ENCODE data around the gene ILF3. TPM values are rescaled to one million over a fixed set of nuclear protein-coding genes. Genes with fewer than 3 reads are reported as not detected.

Gene ILF3
- total RNA-seq, 1 donor from 2014 or later: 588 TPM

- Mint-ChIP-seq H3K27me3 (no peaks in the 10 kb centered on the region), H3K36me3 (ENCODE audit: low read depth) (peaks cover 60% of the 10 kb centered on the region), H3K27ac (no peak overlapping the region), H3K4me3 (no peak overlapping the region), H3K9me3 (no peaks in the 10 kb centered on the region), H3K4me1 (peaks cover 10% of the 10 kb centered on the region)
- no peak for DNase-seq
- intact Hi-C loops (cut with micrococcal nuclease): no loop called here
Observed at GRCh38 chr19:10634430-10634829, 19.7 kb upstream of the ILF3 start.

- intact Hi-C loops (cut with micrococcal nuclease): no loop called here
- Mint-ChIP-seq H3K36me3 (ENCODE audit: low read depth) (peaks cover 62% of the 10 kb centered on the region), H3K4me3 (no peak overlapping the region), H3K4me1 (peaks cover 10% of the 10 kb centered on the region), H3K9me3 (no peaks in the 10 kb centered on the region), H3K27ac (no peak overlapping the region), H3K27me3 (no peaks in the 10 kb centered on the region)
- DNase-seq: no peak
Observed at GRCh38 chr19:10634963-10635362, 19.2 kb upstream of the ILF3 start.

GRCh38 chr19:10636304-10636972 lies 17.7 kb upstream of the ILF3 start:
- H3K36me3 Mint-ChIP-seq (ENCODE audit: low read depth): peaks cover 63% of the 10 kb centered on the region

GRCh38 chr19:10637894-10638293 lies 16.3 kb upstream of the ILF3 start:
- DNase-seq: no peak
- peaks cover 66% of the 10 kb centered on the region for H3K36me3 Mint-ChIP-seq (ENCODE audit: low read depth)
- peaks cover 17% of the 10 kb centered on the region for H3K4me1 Mint-ChIP-seq
- no peaks in the 10 kb centered on the region for H3K9me3 Mint-ChIP-seq
- no peaks in the 10 kb centered on the region for H3K27me3 Mint-ChIP-seq
- H3K27ac Mint-ChIP-seq: peak overlapping the region; percentile 38
- H3K4me3 Mint-ChIP-seq: no peak overlapping the region
- intact Hi-C loops (cut with micrococcal nuclease): no loop called here

More at GRCh38 chr19:10636304-10636972, 17.7 kb upstream of the ILF3 start:
- no peaks in the 10 kb centered on the region for H3K27me3 Mint-ChIP-seq
- DNase-seq: no peak
- intact Hi-C loops (cut with micrococcal nuclease): no loop called here
- H3K9me3 Mint-ChIP-seq: no peaks in the 10 kb centered on the region
- no peak overlapping the region for H3K4me3 Mint-ChIP-seq
- H3K4me1 Mint-ChIP-seq: peaks cover 12% of the 10 kb centered on the region
- H3K27ac Mint-ChIP-seq: no peak overlapping the region

- no peaks in the 10 kb centered on the region for H3K9me3 Mint-ChIP-seq
- H3K4me3 Mint-ChIP-seq: no peak overlapping the region
- intact Hi-C loops (cut with micrococcal nuclease): no loop called here
- H3K27ac Mint-ChIP-seq: no peak overlapping the region
- peaks cover 33% of the 10 kb centered on the region for H3K4me1 Mint-ChIP-seq
- H3K27me3 Mint-ChIP-seq: no peaks in the 10 kb centered on the region
- DNase-seq: no peak
- peaks cover 58% of the 10 kb centered on the region for H3K36me3 Mint-ChIP-seq (ENCODE audit: low read depth)
Observed at GRCh38 chr19:10639836-10640235, 14.3 kb upstream of the ILF3 start.

GRCh38 chr19:10640361-10640760 lies 13.8 kb upstream of the ILF3 start:
- no peaks in the 10 kb centered on the region for H3K9me3 Mint-ChIP-seq
- H3K4me1 Mint-ChIP-seq: peaks cover 33% of the 10 kb centered on the region
- H3K36me3 Mint-ChIP-seq (ENCODE audit: low read depth): peaks cover 53% of the 10 kb centered on the region
- intact Hi-C loops (cut with micrococcal nuclease): no loop called here
- no peak for DNase-seq
- H3K27ac Mint-ChIP-seq: peak overlapping the region; percentile 29
- H3K27me3 Mint-ChIP-seq: no peaks in the 10 kb centered on the region
- no peak overlapping the region for H3K4me3 Mint-ChIP-seq

- no peak for DNase-seq
- H3K27me3 Mint-ChIP-seq: no peaks in the 10 kb centered on the region
- intact Hi-C loops (cut with micrococcal nuclease): no loop called here
- peaks cover 47% of the 10 kb centered on the region for H3K36me3 Mint-ChIP-seq (ENCODE audit: low read depth)
- H3K4me3 Mint-ChIP-seq: no peak overlapping the region
- peaks cover 33% of the 10 kb centered on the region for H3K4me1 Mint-ChIP-seq
- H3K9me3 Mint-ChIP-seq: no peaks in the 10 kb centered on the region
- no peak overlapping the region for H3K27ac Mint-ChIP-seq
Observed at GRCh38 chr19:10641248-10641647, 12.9 kb upstream of the ILF3 start.

GRCh38 chr19:10642473-10643171 lies 11.5 kb upstream of the ILF3 start:
- no peaks in the 10 kb centered on the region for H3K27me3 Mint-ChIP-seq
- peaks cover 29% of the 10 kb centered on the region for H3K4me1 Mint-ChIP-seq
- H3K36me3 Mint-ChIP-seq (ENCODE audit: low read depth): peaks cover 35% of the 10 kb centered on the region
- H3K9me3 Mint-ChIP-seq: no peaks in the 10 kb centered on the region
- intact Hi-C loops (cut with micrococcal nuclease): no loop called here
- no peak for DNase-seq
- no peak overlapping the region for H3K4me3 Mint-ChIP-seq
- H3K27ac Mint-ChIP-seq: peak overlapping the region; percentile 36

- Mint-ChIP-seq H3K4me3 (no peak overlapping the region), H3K27me3 (no peaks in the 10 kb centered on the region)
Observed at GRCh38 chr19:10643172-10643967, 10.8 kb upstream of the ILF3 start.

GRCh38 chr19:10643968-10644259 lies 10.2 kb upstream of the ILF3 start:
- Mint-ChIP-seq H3K36me3 (ENCODE audit: low read depth) (peaks cover 28% of the 10 kb centered on the region), H3K4me3 (no peak overlapping the region), H3K9me3 (no peaks in the 10 kb centered on the region), H3K27me3 (no peaks in the 10 kb centered on the region), H3K27ac (peak overlapping the region; percentile 62), H3K4me1 (peaks cover 28% of the 10 kb centered on the region)
- intact Hi-C loops (cut with micrococcal nuclease): loop anchor here (1.0 kb wide), 1 partner anchor 63 kb away; no protein-coding TSS in a partner anchor
- no peak for DNase-seq

More at GRCh38 chr19:10643172-10643967, 10.8 kb upstream of the ILF3 start:
- intact Hi-C loops (cut with micrococcal nuclease): no loop called here
- no peak for DNase-seq
- H3K9me3 Mint-ChIP-seq: no peaks in the 10 kb centered on the region
- peaks cover 27% of the 10 kb centered on the region for H3K4me1 Mint-ChIP-seq
- peak overlapping the region; percentile 66 for H3K27ac Mint-ChIP-seq
- H3K36me3 Mint-ChIP-seq (ENCODE audit: low read depth): peaks cover 28% of the 10 kb centered on the region

GRCh38 chr19:10644260-10645007 lies 9.7 kb upstream of the ILF3 start:
- Mint-ChIP-seq H3K27me3 (no peaks in the 10 kb centered on the region), H3K27ac (no peak overlapping the region)

GRCh38 chr19:10646456-10647159 lies 7.5 kb upstream of the ILF3 start:
- H3K36me3 Mint-ChIP-seq (ENCODE audit: low read depth): peaks cover 21% of the 10 kb centered on the region
- intact Hi-C loops (cut with micrococcal nuclease): no loop called here
- no peak for DNase-seq
- no peak overlapping the region for H3K27ac Mint-ChIP-seq
- peaks cover 26% of the 10 kb centered on the region for H3K4me1 Mint-ChIP-seq
- no peak overlapping the region for H3K4me3 Mint-ChIP-seq
- H3K27me3 Mint-ChIP-seq: no peaks in the 10 kb centered on the region
- no peaks in the 10 kb centered on the region for H3K9me3 Mint-ChIP-seq

More at GRCh38 chr19:10644260-10645007, 9.7 kb upstream of the ILF3 start:
- DNase-seq: peak; percentile 94
- Mint-ChIP-seq H3K4me3 (no peak overlapping the region), H3K36me3 (ENCODE audit: low read depth) (peaks cover 24% of the 10 kb centered on the region), H3K4me1 (peaks cover 28% of the 10 kb centered on the region), H3K9me3 (no peaks in the 10 kb centered on the region)
- intact Hi-C loops (cut with micrococcal nuclease): loop anchor here (1.0 kb wide), 1 partner anchor 63 kb away; no protein-coding TSS in a partner anchor

GRCh38 chr19:10648360-10648759 lies 5.8 kb upstream of the ILF3 start:
- Mint-ChIP-seq H3K27ac (no peak overlapping the region), H3K4me3 (no peak overlapping the region), H3K36me3 (ENCODE audit: low read depth) (peaks cover 18% of the 10 kb centered on the region), H3K9me3 (no peaks in the 10 kb centered on the region), H3K4me1 (peaks cover 21% of the 10 kb centered on the region), H3K27me3 (no peaks in the 10 kb centered on the region)
- no peak for DNase-seq
- intact Hi-C loops (cut with micrococcal nuclease): no loop called here

All from activated CD4-positive, alpha-beta T cell treated with anti-CD3 and anti-CD28 coated beads, Interleukin-2, amount 10 ng/mL, durations not matched to agents 24 days and 14 days (primary cell).